ENCODE results near the gene HSPB8. TPM values are rescaled to one million over a fixed set of nuclear protein-coding genes. Genes with fewer than 3 reads are reported as not detected.

Gene HSPB8
- polyA plus RNA-seq, 1 of the 3 experiments (the other 2 are of a cell fraction): 1.2 TPM

GRCh38 chr12:119171691-119172425, 6.9 kb upstream of the HSPB8 start:
- no peak for DNase-seq
- H3K9ac ChIP-seq: no peak overlapping the region
- no peaks in the 10 kb centered on the region for H3K9me2 ChIP-seq
- H3K36me3 ChIP-seq (replicated peaks in 1 of 2; ENCODE audit: control insufficient read depth in 1 of 2, insufficient read depth in 2 of 2, low read length in 1 of 2): no peaks in the 10 kb centered on the region
- H3K4me2 ChIP-seq: no peak overlapping the region
- WGBS (ENCODE audit: low lambda C conversion rate): 49% methylated on average over 15 of the region's 15 CpGs
- CTCF ChIA-PET: no interaction called here
- POLR2A ChIA-PET: no interaction called here
- H3K4me1 ChIP-seq (ENCODE audit: control insufficient read depth in 1 of 2, insufficient read depth in 2 of 2, low read depth in 1 of 2, low read length in 1 of 2): no peaks in the 10 kb centered on the region
- no peak overlapping the region for H2AFZ ChIP-seq (ENCODE audit: low read depth)
- no peaks in the 10 kb centered on the region for H3K79me2 ChIP-seq (ENCODE audit: insufficient read depth)
- no peak overlapping the region for H3K4me3 ChIP-seq (ENCODE audit: low read depth in 2 of 2, low read length in 1 of 2)
- no peaks in the 10 kb centered on the region for H4K20me1 ChIP-seq (ENCODE audit: insufficient read depth)
- H3K27me3 ChIP-seq (ENCODE audit: insufficient read depth): no peaks in the 10 kb centered on the region
- H3K27ac ChIP-seq (ENCODE audit: low read depth in 2 of 2, low read length in 1 of 2): no peak overlapping the region
- H3F3A ChIP-seq (replicated peaks; ENCODE audit: insufficient read depth): no peaks in the 10 kb centered on the region
- H3K9me3 ChIP-seq: no peaks in the 10 kb centered on the region
- TF ChIP-seq JUND (IDR thresholded peaks at IDR 0.05) (no peak), SMC3 (IDR thresholded peaks at IDR 0.05; ENCODE audit: low read depth, low read length) (no peak), RAD21 (IDR thresholded peaks at IDR 0.05; ENCODE audit: low read length) (no peak), EZH2phosphoT487 (IDR thresholded peaks at IDR 0.05; ENCODE audit: borderline replicate concordance, low read depth) (no peak), IRF3 (IDR thresholded peaks at IDR 0.05; ENCODE audit: low read depth, low read length) (no peak)

GRCh38 chr12:119175081-119175480, 3.6 kb upstream of the HSPB8 start:
- Histone ChIP-seq H3K36me3 (replicated peaks in 1 of 2; ENCODE audit: control insufficient read depth in 1 of 2, insufficient read depth in 2 of 2, low read length in 1 of 2) (no peaks in the 10 kb centered on the region), H3F3A (replicated peaks; ENCODE audit: insufficient read depth) (no peaks in the 10 kb centered on the region), H3K27me3 (ENCODE audit: insufficient read depth) (no peaks in the 10 kb centered on the region), H2AFZ (ENCODE audit: low read depth) (no peak overlapping the region), H3K9me3 (no peaks in the 10 kb centered on the region), H3K27ac (ENCODE audit: low read depth in 2 of 2, low read length in 1 of 2) (no peak overlapping the region), H3K9me2 (no peaks in the 10 kb centered on the region), H3K4me1 (ENCODE audit: control insufficient read depth in 1 of 2, insufficient read depth in 2 of 2, low read depth in 1 of 2, low read length in 1 of 2) (peaks cover 0 to 10% of the 10 kb centered on the region in 2 experiments; a peak in 1 of 4 replicates), H3K79me2 (ENCODE audit: insufficient read depth) (no peaks in the 10 kb centered on the region), H4K20me1 (ENCODE audit: insufficient read depth) (no peaks in the 10 kb centered on the region), H3K4me3 (ENCODE audit: low read depth in 2 of 2, low read length in 1 of 2) (no peak overlapping the region), H3K9ac (no peak overlapping the region), H3K4me2 (no peak overlapping the region)
- WGBS (ENCODE audit: low lambda C conversion rate): 43% methylated on average over 1 of the region's 5 CpGs
- POLR2A ChIA-PET: no interaction called here
- DNase-seq: no peak
- CTCF ChIA-PET: interaction anchor here (1.1 to 2.2 kb wide), 3 partner anchors 25 to 238 kb away, joined by 3 to 8 read pairs (median 3); no protein-coding TSS in a partner anchor
- no peak for TF ChIP-seq MEF2A (IDR thresholded peaks at IDR 0.05; ENCODE audit: borderline replicate concordance, low read depth)
- TF ChIP-seq JUND (IDR thresholded peaks at IDR 0.05): no peak
- TF ChIP-seq ZBTB33 (IDR thresholded peaks at IDR 0.05; ENCODE audit: borderline replicate concordance, low read depth): no peak
- no peak for TF ChIP-seq PBX3 (IDR thresholded peaks at IDR 0.05)

All from SK-N-SH (cell line).